Breast epithelium (tissue), 3 donors: ENCODE measurements around the gene MDC1.

Experiments
- CTCF ChIP-seq, 3 donors: fragments of 450-650 bp; IDR thresholded peaks; one replicate each; pipeline ENCODE4 v1.5.1; 2016 to 2017; ENCODE audit warnings: antibody characterized with exemption in 3 of 3, mild to moderate bottlenecking in 3 of 3, moderate library complexity in 3 of 3
- POLR2A ChIP-seq: fragments of 450-650 bp; IDR thresholded peaks from one replicate; pipeline ENCODE4 v1.6.1; 2016; ENCODE audit warnings: antibody characterized with exemption, mild to moderate bottlenecking, moderate library complexity
- POLR2AphosphoS5 ChIP-seq, 3 donors: sonication (generic); formaldehyde crosslinking; IDR thresholded peaks; one replicate each; pipeline ENCODE4 v1.6.1; 2017; ENCODE audit warnings: antibody characterized with exemption in 3 of 3

GRCh38 chr6:30656513-30656912, 60.6 kb downstream of the MDC1 start:
- TF ChIP-seq CTCF (IDR thresholded peaks at IDR 0.05) (no peak), POLR2A (no peak), POLR2AphosphoS5 (IDR thresholded peaks at IDR 0.05) (no peak)
